GM12874 (cell line): ENCODE measurements around the gene ARHGAP26.

ENCODE experiments used
- TF ChIP-seq, protein P1 (sequence below): IDR thresholded peaks from 2 replicates; pipeline ENCODE4 v1.5.1; 2011; ENCODE audit warnings: low read depth, mild to moderate bottlenecking, control low read depth, low read length, moderate library complexity; ENCODE audit not compliant: insufficient read depth

Gene ARHGAP26

DNA sequence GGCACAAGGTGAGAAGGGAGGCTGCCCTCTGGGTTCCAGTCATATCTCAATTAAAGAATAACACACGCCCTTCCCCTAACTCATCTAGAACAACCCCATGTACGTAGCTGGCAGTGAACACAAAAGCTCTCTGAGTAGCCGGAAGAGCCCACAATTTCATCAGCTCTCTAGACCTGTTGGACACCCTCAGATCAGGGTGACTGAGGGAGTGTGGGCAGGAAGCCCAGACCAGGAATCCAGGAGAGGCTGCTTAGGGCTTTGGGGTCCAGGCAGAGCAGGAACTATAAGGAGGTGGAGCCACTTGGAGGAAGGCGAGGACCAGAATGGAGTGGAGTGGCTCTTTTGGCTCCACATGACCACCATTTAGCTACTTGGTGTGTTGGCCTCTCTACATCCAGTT lies 395.9 kb downstream of the ARHGAP26 start:
- TF ChIP-seq, protein P1, sequence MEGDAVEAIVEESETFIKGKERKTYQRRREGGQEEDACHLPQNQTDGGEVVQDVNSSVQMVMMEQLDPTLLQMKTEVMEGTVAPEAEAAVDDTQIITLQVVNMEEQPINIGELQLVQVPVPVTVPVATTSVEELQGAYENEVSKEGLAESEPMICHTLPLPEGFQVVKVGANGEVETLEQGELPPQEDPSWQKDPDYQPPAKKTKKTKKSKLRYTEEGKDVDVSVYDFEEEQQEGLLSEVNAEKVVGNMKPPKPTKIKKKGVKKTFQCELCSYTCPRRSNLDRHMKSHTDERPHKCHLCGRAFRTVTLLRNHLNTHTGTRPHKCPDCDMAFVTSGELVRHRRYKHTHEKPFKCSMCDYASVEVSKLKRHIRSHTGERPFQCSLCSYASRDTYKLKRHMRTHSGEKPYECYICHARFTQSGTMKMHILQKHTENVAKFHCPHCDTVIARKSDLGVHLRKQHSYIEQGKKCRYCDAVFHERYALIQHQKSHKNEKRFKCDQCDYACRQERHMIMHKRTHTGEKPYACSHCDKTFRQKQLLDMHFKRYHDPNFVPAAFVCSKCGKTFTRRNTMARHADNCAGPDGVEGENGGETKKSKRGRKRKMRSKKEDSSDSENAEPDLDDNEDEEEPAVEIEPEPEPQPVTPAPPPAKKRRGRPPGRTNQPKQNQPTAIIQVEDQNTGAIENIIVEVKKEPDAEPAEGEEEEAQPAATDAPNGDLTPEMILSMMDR: no peak

DNA sequence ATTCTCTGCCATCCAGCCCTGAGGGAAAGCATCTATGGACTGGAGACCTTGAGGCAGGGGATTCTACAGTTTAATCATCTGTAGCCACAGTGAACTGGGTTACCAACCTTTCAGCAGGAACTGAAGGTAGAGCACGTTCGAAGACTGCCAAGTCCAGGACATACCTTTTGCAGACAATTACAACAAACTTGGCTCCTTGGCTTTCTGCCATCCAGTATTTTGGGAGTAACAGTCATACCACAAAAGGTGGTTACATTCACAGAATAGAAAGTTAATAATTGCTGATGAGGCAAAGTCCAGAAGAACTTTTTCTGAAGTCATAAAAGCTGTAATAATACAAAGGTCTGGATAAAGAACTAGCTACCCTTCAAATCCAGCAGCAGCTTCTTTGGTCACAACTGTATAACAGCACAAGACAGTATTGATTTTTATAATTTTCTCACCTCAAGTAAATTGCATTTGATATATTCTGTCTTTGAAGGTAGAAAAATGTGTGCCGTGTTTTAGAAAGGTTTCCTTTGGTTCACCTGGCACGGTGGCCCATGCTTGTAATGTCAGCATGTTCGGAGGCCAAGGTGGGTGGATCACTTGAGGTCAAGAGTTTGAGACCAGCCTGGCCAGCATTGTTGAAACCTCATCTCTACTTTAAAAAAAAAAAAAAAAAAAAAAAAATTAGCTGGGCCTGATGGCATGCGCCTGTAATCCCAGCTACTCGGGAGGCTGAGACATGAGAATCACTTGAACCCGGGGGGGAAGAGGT lies 396.7 kb downstream of the ARHGAP26 start:
- TF ChIP-seq, protein P1: no peak

DNA sequence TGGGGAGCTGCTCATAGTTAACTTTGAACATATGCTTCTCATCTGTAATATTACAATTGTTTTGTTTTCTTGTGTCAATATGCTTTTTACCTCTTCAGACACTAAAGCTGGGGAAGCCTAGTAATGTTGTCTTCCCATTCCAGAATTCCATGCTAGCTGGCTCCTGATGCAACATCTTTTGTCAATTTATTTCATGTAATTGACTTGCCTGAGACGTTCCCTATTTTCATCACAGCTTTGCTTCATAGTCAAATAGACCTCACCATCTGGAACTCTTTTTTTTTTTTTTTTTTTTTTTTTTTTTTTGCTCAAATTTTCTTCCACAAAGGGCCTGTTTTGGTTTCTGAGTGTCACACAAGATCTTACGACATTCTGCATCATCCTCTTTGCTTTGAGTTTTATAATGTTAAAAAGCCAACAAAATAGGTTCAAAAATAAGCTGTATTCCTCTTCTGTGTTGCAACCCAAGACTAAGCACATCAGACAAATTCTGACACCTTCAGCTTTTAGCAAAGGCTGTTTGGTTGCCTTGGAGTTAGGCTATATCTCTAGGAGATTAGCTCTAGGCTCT lies 398.1 kb downstream of the ARHGAP26 start:
- TF ChIP-seq, protein P1: no peak

DNA sequence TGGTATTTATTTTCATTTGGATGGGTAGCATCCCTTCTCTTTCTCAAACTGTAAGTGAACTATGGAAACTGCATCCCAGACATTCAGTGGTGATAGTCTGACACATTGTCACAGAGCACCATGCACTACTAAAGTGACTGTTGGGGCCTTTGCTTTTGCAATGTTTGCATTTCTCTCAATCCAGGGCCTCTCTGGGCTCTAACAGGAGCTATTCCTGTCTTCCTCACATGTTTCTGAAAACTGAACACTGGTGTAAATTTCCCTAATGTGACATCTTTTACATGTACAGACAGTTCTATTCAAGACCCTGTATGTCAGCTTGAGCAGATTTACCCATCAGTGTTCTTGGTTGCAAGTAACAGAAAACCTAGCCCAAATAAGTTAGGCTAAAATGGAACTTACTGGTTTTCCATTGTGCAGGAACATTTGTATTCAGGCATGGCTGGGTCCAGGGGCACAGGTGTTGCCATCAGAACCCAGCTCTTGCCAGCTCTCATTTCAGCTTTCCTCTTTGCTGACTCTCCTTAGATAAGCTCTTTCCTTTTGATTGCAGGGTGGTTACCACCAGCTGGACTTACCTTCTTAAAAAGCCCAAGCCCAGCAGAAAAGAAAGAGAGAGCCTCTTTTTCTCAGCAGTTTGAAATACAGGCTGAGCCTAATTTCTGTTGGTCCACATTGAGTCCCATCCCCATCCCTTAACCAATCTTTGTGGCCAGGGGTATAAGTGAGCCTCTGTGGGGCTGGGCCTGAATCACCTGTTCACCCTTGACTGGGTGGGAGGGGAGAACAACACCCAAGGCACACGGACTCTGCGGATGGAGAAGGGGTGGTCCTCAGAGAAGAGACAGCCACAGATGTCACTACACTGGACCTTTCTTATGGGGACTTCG lies 399.0 kb downstream of the ARHGAP26 start:
- TF ChIP-seq, protein P1: no peak

DNA sequence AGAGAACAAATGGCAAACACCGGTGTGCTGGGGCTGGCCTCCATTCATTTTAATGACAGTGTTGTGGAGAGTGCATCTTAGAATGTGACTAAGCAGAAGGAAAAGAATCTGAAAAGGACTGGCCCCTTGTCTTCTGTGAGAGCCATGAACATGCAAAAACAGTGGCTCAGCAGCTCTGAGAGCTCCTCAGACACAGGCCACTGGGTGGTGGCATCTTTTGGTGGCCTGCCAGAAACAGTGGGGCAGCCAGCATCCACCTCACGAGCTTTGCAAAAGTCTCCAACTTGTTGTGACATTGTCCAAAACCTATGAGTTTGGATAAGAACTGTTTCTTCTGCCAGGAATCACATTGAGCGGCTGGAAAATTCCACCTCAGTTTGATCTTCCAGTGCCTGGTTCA lies 399.9 kb downstream of the ARHGAP26 start:
- TF ChIP-seq, protein P1: no peak

DNA sequence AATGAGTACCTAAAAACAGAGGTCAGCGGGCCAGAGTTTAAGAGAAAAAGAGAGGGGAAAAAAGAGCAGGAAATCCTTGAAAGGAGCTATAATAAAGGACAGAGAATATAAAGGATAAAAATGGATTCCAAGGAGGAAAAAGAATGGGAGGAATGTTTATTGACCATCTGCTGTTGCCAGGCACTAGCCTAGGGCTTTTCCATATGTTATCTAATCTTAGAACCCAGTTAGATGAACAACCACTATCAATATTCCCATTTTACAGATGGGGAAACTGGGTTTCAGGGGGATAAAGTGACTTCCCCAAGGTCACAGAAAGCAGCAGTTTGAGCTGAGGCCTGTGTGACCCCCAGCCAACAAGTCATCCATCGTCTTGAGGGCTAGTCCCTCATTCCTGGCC lies 400.8 kb downstream of the ARHGAP26 start:
- TF ChIP-seq, protein P1: no peak

DNA sequence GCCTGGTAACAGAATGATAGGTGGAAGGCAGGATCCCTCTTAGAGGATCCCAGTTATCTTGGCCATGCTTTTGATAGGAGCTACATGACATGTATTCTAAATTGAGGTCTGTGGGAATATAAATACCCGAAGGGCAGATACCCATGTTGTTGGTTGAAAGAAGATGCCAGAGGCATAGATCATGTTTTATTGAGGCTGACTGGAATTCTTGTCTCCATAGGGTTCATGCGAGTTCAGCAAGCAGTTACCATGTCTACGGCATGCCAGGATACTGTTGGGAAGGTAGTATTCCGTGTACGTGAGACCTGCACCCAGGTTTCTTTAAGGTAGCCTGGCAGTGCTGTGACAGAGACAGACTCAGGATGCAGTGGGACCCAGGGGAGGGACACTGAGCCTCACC lies 402.6 kb downstream of the ARHGAP26 start:
- TF ChIP-seq, protein P1: no peak
